NCI-H2171 treated with DMSO at 0.1 percent for 48 hours (cell line): Measurements from ENCODE around the gene ENOX1.

ENCODE experiments used
- DNase-seq: peaks from one replicate; lab custom pipeline; 2025; lab: John Stamatoyannopoulos, UW

Gene ENOX1

GRCh38 chr13:43251961-43252360, 534.8 kb downstream of the ENOX1 start:
- DNase-seq, result no peak

- no peak for DNase-seq
Observed at GRCh38 chr13:43246382-43246781, 540.4 kb downstream of the ENOX1 start.

GRCh38 chr13:43245374-43245964, 541.3 kb downstream of the ENOX1 start:
- DNase-seq, result no peak

- DNase-seq, result no peak
Observed at GRCh38 chr13:43244481-43244880, 542.3 kb downstream of the ENOX1 start.

GRCh38 chr13:43243711-43244110, 543.1 kb downstream of the ENOX1 start:
- DNase-seq, result no peak

- peak; percentile 66 for DNase-seq
Observed at GRCh38 chr13:43242040-43242439, 544.7 kb downstream of the ENOX1 start.

GRCh38 chr13:43240278-43240677, 546.5 kb downstream of the ENOX1 start:
- DNase-seq, result no peak

GRCh38 chr13:43239275-43239840, 547.4 kb downstream of the ENOX1 start:
- no peak for DNase-seq

GRCh38 chr13:43238341-43239083, 548.3 kb downstream of the ENOX1 start:
- no peak for DNase-seq

- no peak for DNase-seq
Observed at GRCh38 chr13:43237616-43238015, 549.2 kb downstream of the ENOX1 start.

- no peak for DNase-seq
Observed at GRCh38 chr13:43235028-43235427, 551.7 kb downstream of the ENOX1 start.

- DNase-seq, result no peak
Observed at GRCh38 chr13:43232873-43233265, 553.9 kb downstream of the ENOX1 start.

GRCh38 chr13:43232144-43232872, 554.5 kb downstream of the ENOX1 start:
- no peak for DNase-seq

GRCh38 chr13:43230989-43231388, 555.8 kb downstream of the ENOX1 start:
- DNase-seq, result no peak

GRCh38 chr13:43229506-43229905, 557.3 kb downstream of the ENOX1 start:
- no peak for DNase-seq

GRCh38 chr13:43227721-43228120, 559.1 kb downstream of the ENOX1 start:
- peak; percentile 35 for DNase-seq

- DNase-seq, result no peak
Observed at GRCh38 chr13:43223216-43223615, 563.6 kb downstream of the ENOX1 start.

- no peak for DNase-seq
Observed at GRCh38 chr13:43222086-43222485, 564.7 kb downstream of the ENOX1 start.

GRCh38 chr13:43221611-43222010, 565.2 kb downstream of the ENOX1 start:
- DNase-seq, result no peak

GRCh38 chr13:43220873-43221595, 565.7 kb downstream of the ENOX1 start:
- no peak for DNase-seq

- DNase-seq, result no peak
Observed at GRCh38 chr13:43214124-43214523, 572.6 kb downstream of the ENOX1 start.

- no peak for DNase-seq
Observed at GRCh38 chr13:43206838-43207237, 579.9 kb downstream of the ENOX1 start.
